CD4-positive, alpha-beta T cell (primary cell): ENCODE results near the gene ARPC5L. TPM values are rescaled to one million over a fixed set of nuclear protein-coding genes. Genes with fewer than 3 reads are reported as not detected.
A peak's percentile ranks its signal among the peaks of the same experiment; 100 is the strongest.

Experiments
- ATAC-seq: fragments of 200-7000 bp; cut with Tn5 transposase; one replicate; pipeline ENCODE4 v1.10.0; 2022; ENCODE audit warnings: mild to moderate bottlenecking; ENCODE audit not compliant: poor library complexity
- CTCF ChIA-PET: fragments of 350-600 bp; sonication (Branson Sonifier 250); formaldehyde crosslinking; loops from one replicate; lab custom pipeline; 2021; ENCODE audit warnings: antibody characterized with exemption, inconsistent platforms; lab: Charles Lee
- POLR2A ChIA-PET: fragments of 350-600 bp; sonication (Branson Sonifier 250); formaldehyde crosslinking; loops from one replicate; lab custom pipeline; 2021; ENCODE audit warnings: antibody characterized with exemption, inconsistent platforms; lab: Charles Lee
- DNase-seq, 14 experiments: peaks; one replicate each; pipeline ENCODE4 v3.0.0-alpha.2; 2013 to 2020; ENCODE audit warnings: mixed read lengths in 2 of 14
- H3K27ac ChIP-seq, 2 donors: one replicate each; pipeline versions ENCODE4 v1.5.1 to v1.7.0; 2013; ENCODE audit warnings: low read length in 2 of 2, low read depth in 1 of 2, mild to moderate bottlenecking in 1 of 2
- H3K27me3 ChIP-seq, 2 experiments: 1 replicate in 1 of 2; 2 replicates in 1 of 2; pipeline versions ENCODE4 v1.6.1 to v1.7.0; 2013; ENCODE audit warnings: low read length in 2 of 2, control low read depth in 1 of 2, mild to moderate bottlenecking in 1 of 2, moderate library complexity in 1 of 2; ENCODE audit not compliant: insufficient read depth in 2 of 2, control insufficient read depth in 1 of 2
- H3K36me3 ChIP-seq: one replicate; pipeline ENCODE4 v1.6.1; 2013; ENCODE audit warnings: low read length, control low read depth; ENCODE audit not compliant: insufficient read depth
- H3K4me1 ChIP-seq: one replicate; pipeline ENCODE4 v1.6.1; 2013; ENCODE audit warnings: low read length, control low read depth; ENCODE audit not compliant: insufficient read depth
- H3K4me3 ChIP-seq: one replicate; pipeline ENCODE4 v1.5.1; 2013; ENCODE audit warnings: mild to moderate bottlenecking, low read length, moderate library complexity
- H3K9me3 ChIP-seq, 2 experiments: 1 replicate in 1 of 2; 2 replicates in 1 of 2; pipeline versions ENCODE4 v1.6.1 to v1.7.0; 2013; ENCODE audit warnings: low read length in 2 of 2, mild to moderate bottlenecking in 2 of 2, control low read depth in 1 of 2, moderate library complexity in 1 of 2; ENCODE audit not compliant: control insufficient read depth in 1 of 2, insufficient read depth in 1 of 2
- H3K27ac Mint-ChIP-seq: one replicate; pipeline ENCODE4 v1.8.0; 2020; ENCODE audit warnings: mixed read lengths
- H3K27me3 Mint-ChIP-seq: one replicate; pipeline ENCODE4 v1.8.0; 2021; ENCODE audit warnings: mixed read lengths
- H3K36me3 Mint-ChIP-seq: one replicate; pipeline ENCODE4 v1.8.0; 2021; ENCODE audit warnings: low read depth, mixed read lengths
- H3K4me1 Mint-ChIP-seq: one replicate; pipeline ENCODE4 v1.8.0; 2021; ENCODE audit warnings: low read depth, mixed read lengths
- H3K4me3 Mint-ChIP-seq: one replicate; pipeline ENCODE4 v1.8.0; 2020; ENCODE audit warnings: mild to moderate bottlenecking, mixed read lengths
- H3K9me3 Mint-ChIP-seq: one replicate; pipeline ENCODE4 v1.8.0; 2020; ENCODE audit warnings: mixed read lengths
- CTCF ChIP-seq: fragments of 200-600 bp; IDR thresholded peaks from one replicate; pipeline ENCODE4 v1.8.0; 2022; ENCODE audit warnings: antibody characterized with exemption, mild to moderate bottlenecking
- intact Hi-C, 2 experiments: fragments of 100-400 bp; cut with DNase I in 1 of 2; cut with micrococcal nuclease in 1 of 2; formaldehyde crosslinking; loops; one replicate each; pipeline versions ENCODE4 v1.15.1 to v1.9.0; 2023 to 2025; cut with DNase I, micrococcal nuclease
- total RNA-seq, 174 experiments: library from RNA in 2 of 174; stranded (reverse) in 2 of 174; gene quantifications; one replicate each; pipeline ENCODE4 v1.2.3 and lab custom pipeline; 2021 to 2026

Gene ARPC5L
- total RNA-seq, 2 experiments from 2014 or later: 36.8 to 37.0 TPM

- Mint-ChIP-seq H3K27me3 (no peaks in the 10 kb centered on the region), H3K36me3 (peaks cover 83% of the 10 kb centered on the region), H3K9me3 (no peaks in the 10 kb centered on the region), H3K27ac (no peak overlapping the region), H3K4me3 (no peak overlapping the region), H3K4me1 (peaks cover 41% of the 10 kb centered on the region)
- H3K4me1 ChIP-seq: peaks cover 61% of the 10 kb centered on the region
- POLR2A ChIA-PET: interaction anchor here (2.4 kb wide), 1 partner anchor 12 kb away, joined by 15 read pairs; the partner anchor contains the start of genes ARPC5L and RPL35
- no peaks in the 10 kb centered on the region for H3K9me3 ChIP-seq
- H3K4me3 ChIP-seq: no peak overlapping the region
- intact Hi-C loops: no loop called here
- H3K27me3 ChIP-seq: no peaks in the 10 kb centered on the region
- DNase-seq: peak in 3 of 14 experiments; percentile 41 to 65 (median 55)
- no peak overlapping the region for H3K27ac ChIP-seq
- no peak for TF ChIP-seq CTCF
- ATAC-seq: no peak
- CTCF ChIA-PET: interaction anchor here (1.5 to 2.1 kb wide), 2 partner anchors 12 to 20 kb away, joined by 4 to 7 read pairs; partner anchors contain the start of genes ARPC5L, RPL35 and WDR38
- H3K36me3 ChIP-seq: peaks cover 69% of the 10 kb centered on the region
Measured at GRCh38 chr9:124873664-124874063, 11.7 kb downstream of the ARPC5L start.

- H3K36me3 ChIP-seq: peaks cover 83% of the 10 kb centered on the region
- H3K27ac ChIP-seq: no peak overlapping the region
- H3K4me1 ChIP-seq: peaks cover 49% of the 10 kb centered on the region
- ChIA-PET CTCF (interaction anchor here (1.5 kb wide), 1 partner anchor 14 kb away, joined by 4 read pairs; the partner anchor contains the start of genes ARPC5L and RPL35), POLR2A (no interaction called here)
- intact Hi-C loops: no loop called here
- H3K27me3 ChIP-seq: no peaks in the 10 kb centered on the region
- Mint-ChIP-seq H3K36me3 (peaks cover 92% of the 10 kb centered on the region), H3K4me3 (no peak overlapping the region), H3K27ac (no peak overlapping the region), H3K9me3 (no peaks in the 10 kb centered on the region), H3K27me3 (no peaks in the 10 kb centered on the region), H3K4me1 (peaks cover 31% of the 10 kb centered on the region)
- no peak overlapping the region for H3K4me3 ChIP-seq
- no peaks in the 10 kb centered on the region for H3K9me3 ChIP-seq
- TF ChIP-seq CTCF: no peak
- ATAC-seq: no peak
- DNase-seq: no peak
Measured at GRCh38 chr9:124875501-124875900, 13.6 kb downstream of the ARPC5L start.

GRCh38 chr9:124877021-124877782 lies 15.3 kb downstream of the ARPC5L start:
- ChIA-PET POLR2A (interaction anchor here (3.3 kb wide), 1 partner anchor 15 kb away, joined by 10 read pairs; the partner anchor contains the start of genes ARPC5L and RPL35), CTCF (interaction anchor here (1.2 kb wide), 1 partner anchor 24 kb away, joined by 3 read pairs; the partner anchor contains the start of gene WDR38)
- H3K27ac ChIP-seq: no peak overlapping the region
- H3K27me3 Mint-ChIP-seq: no peaks in the 10 kb centered on the region
- intact Hi-C loops: no loop called here
- DNase-seq: no peak
- H3K36me3 ChIP-seq: peaks cover 93% of the 10 kb centered on the region
- peaks cover 38% of the 10 kb centered on the region for H3K4me1 ChIP-seq
- H3K9me3 ChIP-seq: no peaks in the 10 kb centered on the region
- peaks cover 14% of the 10 kb centered on the region for H3K4me1 Mint-ChIP-seq
- no peak for ATAC-seq
- H3K27ac Mint-ChIP-seq: no peak overlapping the region
- no peak overlapping the region for H3K4me3 ChIP-seq
- H3K4me3 Mint-ChIP-seq: no peak overlapping the region
- H3K27me3 ChIP-seq: no peaks in the 10 kb centered on the region
- peaks cover 88% of the 10 kb centered on the region for H3K36me3 Mint-ChIP-seq
- no peak for TF ChIP-seq CTCF
- no peaks in the 10 kb centered on the region for H3K9me3 Mint-ChIP-seq
